Neural cell (in vitro differentiated cells): ENCODE results near the gene GPR183. TPM values are rescaled to one million over a fixed set of nuclear protein-coding genes. Genes with fewer than 3 reads are reported as not detected.

Experiments
- H2AFZ ChIP-seq: fragments of 200-600, 300-800 bp; sonication (generic), shearing (Covaris generic); 2 replicates; pipeline ENCODE4 v1.6.0; 2014; ENCODE audit warnings: low read depth, mild to moderate bottlenecking, antibody characterized with exemption, low read length, moderate library complexity
- H3F3A ChIP-seq: fragments of 200-600 bp; shearing (Covaris generic); 2 replicates; pipeline ENCODE4 v1.6.1; 2016; ENCODE audit warnings: mild to moderate bottlenecking, moderate library complexity, mixed read lengths, antibody characterized with exemption, low read length; ENCODE audit not compliant: insufficient read depth, poor library complexity, severe bottlenecking
- H3K27ac ChIP-seq: fragments of 200-600, 300-800 bp; sonication (generic), shearing (Covaris generic); 2 replicates; pipeline ENCODE4 v1.5.1; 2014; ENCODE audit warnings: mild to moderate bottlenecking, low read length, moderate library complexity
- H3K27me3 ChIP-seq: fragments of 300-800, 200-600 bp; sonication (generic), shearing (Covaris generic); 2 replicates; pipeline ENCODE4 v1.6.0; 2014; ENCODE audit warnings: mild to moderate bottlenecking, low read depth, low read length, moderate library complexity; ENCODE audit not compliant: insufficient read depth
- H3K36me3 ChIP-seq: fragments of 300-800, 200-600 bp; sonication (generic), shearing (Covaris generic); 2 replicates; pipeline ENCODE4 v1.5.1; 2014; ENCODE audit warnings: mild to moderate bottlenecking, antibody characterized with exemption, low read length, moderate library complexity; ENCODE audit not compliant: insufficient read depth
- H3K4me2 ChIP-seq: fragments of 300-800, 200-600 bp; sonication (generic), shearing (Covaris generic); 2 replicates; pipeline ENCODE4 v1.6.0; 2014; ENCODE audit warnings: mild to moderate bottlenecking, low read length
- H3K4me3 ChIP-seq: fragments of 300-800, 200-600 bp; sonication (generic), shearing (Covaris generic); 2 replicates; pipeline ENCODE4 v1.5.1; 2014; ENCODE audit warnings: mild to moderate bottlenecking, low read length, moderate library complexity
- H3K79me2 ChIP-seq: fragments of 200-600 bp; shearing (Covaris generic); replicated peaks from 2 replicates; pipeline ENCODE4 v1.6.0; 2014; ENCODE audit warnings: mild to moderate bottlenecking, low read length, moderate library complexity; ENCODE audit not compliant: insufficient read depth
- H3K9ac ChIP-seq: fragments of 300-800, 200-600 bp; sonication (generic), shearing (Covaris generic); 2 replicates; pipeline ENCODE4 v1.6.1; 2016; ENCODE audit warnings: mild to moderate bottlenecking, low read length, mixed read lengths
- H3K9me2 ChIP-seq: fragments of 200-600 bp; shearing (Covaris generic); 2 replicates; pipeline ENCODE4 v1.6.1; 2016; ENCODE audit warnings: mild to moderate bottlenecking, low read length, mixed read lengths; ENCODE audit not compliant: insufficient read depth
- H3K9me3 ChIP-seq: fragments of 200-600, 300-800 bp; sonication (generic), shearing (Covaris generic); 2 replicates; pipeline ENCODE4 v1.6.1; 2016; ENCODE audit warnings: mild to moderate bottlenecking, mixed run types, low read length, moderate library complexity, mixed read lengths
- H4K20me1 ChIP-seq: fragments of 200-600 bp; shearing (Covaris generic); 2 replicates; pipeline ENCODE4 v1.6.1; 2016; ENCODE audit warnings: mild to moderate bottlenecking, mixed run types; ENCODE audit not compliant: insufficient read depth
- CTCF ChIP-seq: fragments of 450-650 bp; IDR thresholded peaks from 2 replicates; pipeline ENCODE4 v1.5.1; 2014; ENCODE audit warnings: antibody characterized with exemption, mild to moderate bottlenecking, moderate library complexity; ENCODE audit not compliant: poor library complexity, severe bottlenecking
- EP300 ChIP-seq: fragments of 450-650 bp; conservative IDR thresholded peaks from 2 replicates; pipeline ENCODE4 v1.6.1; 2014; ENCODE audit warnings: antibody characterized with exemption, mild to moderate bottlenecking, moderate library complexity; ENCODE audit not compliant: poor library complexity, severe bottlenecking
- EZH2 ChIP-seq: fragments of 200-600, 300-800 bp; shearing (Covaris generic), sonication (generic); IDR thresholded peaks from 2 replicates; pipeline ENCODE4 v1.6.1; 2014; ENCODE audit warnings: antibody characterized with exemption, low read length, borderline replicate concordance, mild to moderate bottlenecking; ENCODE audit not compliant: insufficient read depth, poor library complexity, severe bottlenecking
- MXI1 ChIP-seq: fragments of 450-650 bp; conservative IDR thresholded peaks from 2 replicates; pipeline ENCODE4 v1.6.1; 2014; ENCODE audit warnings: antibody characterized with exemption, mild to moderate bottlenecking; ENCODE audit not compliant: poor library complexity, severe bottlenecking
- POLR2AphosphoS5 ChIP-seq: IDR thresholded peaks from 2 replicates; pipeline ENCODE4 v1.6.1; 2012
- RAD21 ChIP-seq: fragments of 450-650 bp; conservative IDR thresholded peaks from 2 replicates; pipeline ENCODE4 v1.6.1; 2014; ENCODE audit warnings: antibody characterized with exemption, mild to moderate bottlenecking, moderate library complexity
- REST ChIP-seq: IDR thresholded peaks from 2 replicates; pipeline ENCODE4 v1.6.1; 2012; ENCODE audit warnings: borderline replicate concordance
- SMC3 ChIP-seq: fragments of 450-650 bp; conservative IDR thresholded peaks from 2 replicates; pipeline ENCODE4 v1.6.1; 2014; ENCODE audit warnings: antibody characterized with exemption, mild to moderate bottlenecking, moderate library complexity; ENCODE audit not compliant: poor library complexity
- TAF1 ChIP-seq: IDR thresholded peaks from 2 replicates; pipeline ENCODE4 v1.6.1; 2012; ENCODE audit warnings: low read depth
- polyA plus RNA-seq: library from polyadenylated mRNA; depleted of rRNA; stranded (reverse); fragments of >200 nt; gene quantifications from 2 replicates; pipeline ENCODE4 v1.2.3, GENCODE V29; 2014

The GPR183 gene
- polyA plus RNA-seq, 1 donor from 2014 or later: not detected

GRCh38 chr13:99322297-99323103 is 15.3 kb upstream of the GPR183 start:
- H3K27me3 ChIP-seq: no peaks in the 10 kb centered on the region
- H3F3A ChIP-seq: no peaks in the 10 kb centered on the region
- H4K20me1 ChIP-seq: no peaks in the 10 kb centered on the region
- no peaks in the 10 kb centered on the region for H3K9me3 ChIP-seq
- TF ChIP-seq TAF1: no peak
- TF ChIP-seq MXI1: no peak
- TF ChIP-seq EZH2: no peak
- no peak for TF ChIP-seq CTCF
- no peak for TF ChIP-seq POLR2AphosphoS5
- no peak for TF ChIP-seq RAD21
- TF ChIP-seq EP300: no peak
- no peak for TF ChIP-seq SMC3
- H2AFZ ChIP-seq: no peak overlapping the region
- H3K4me2 ChIP-seq: no peak overlapping the region
- H3K4me3 ChIP-seq: no peak overlapping the region
- no peak overlapping the region for H3K27ac ChIP-seq
- no peaks in the 10 kb centered on the region for H3K36me3 ChIP-seq
- no peak overlapping the region for H3K9ac ChIP-seq
- H3K79me2 ChIP-seq: no peaks in the 10 kb centered on the region
- no peaks in the 10 kb centered on the region for H3K9me2 ChIP-seq

- Histone ChIP-seq H3K9me2 (no peaks in the 10 kb centered on the region), H3K9me3 (no peaks in the 10 kb centered on the region), H3K27ac (no peak overlapping the region), H3K27me3 (no peaks in the 10 kb centered on the region), H4K20me1 (no peaks in the 10 kb centered on the region), H3K4me2 (no peak overlapping the region), H3K9ac (no peak overlapping the region), H3K4me3 (no peak overlapping the region), H2AFZ (no peak overlapping the region), H3K79me2 (no peaks in the 10 kb centered on the region), H3K36me3 (no peaks in the 10 kb centered on the region), H3F3A (no peaks in the 10 kb centered on the region)
- TF ChIP-seq TAF1: no peak
- TF ChIP-seq SMC3: no peak
- TF ChIP-seq POLR2AphosphoS5: no peak
- no peak for TF ChIP-seq EP300
These were observed 14.5 kb upstream of the GPR183 start for GRCh38 chr13:99321709-99322108.

- no peak overlapping the region for H3K9ac ChIP-seq
- no peak overlapping the region for H3K27ac ChIP-seq
- H2AFZ ChIP-seq: no peak overlapping the region
- no peaks in the 10 kb centered on the region for H4K20me1 ChIP-seq
- no peaks in the 10 kb centered on the region for H3K27me3 ChIP-seq
- H3K9me3 ChIP-seq: no peaks in the 10 kb centered on the region
- no peak for TF ChIP-seq RAD21
- TF ChIP-seq EP300: no peak
- TF ChIP-seq REST: no peak
- TF ChIP-seq SMC3: no peak
- TF ChIP-seq TAF1: no peak
- no peak for TF ChIP-seq MXI1
- no peak for TF ChIP-seq CTCF
- TF ChIP-seq POLR2AphosphoS5: no peak
- TF ChIP-seq EZH2: no peak
- H3K4me2 ChIP-seq: no peak overlapping the region
- H3K36me3 ChIP-seq: no peaks in the 10 kb centered on the region
- no peaks in the 10 kb centered on the region for H3F3A ChIP-seq
- no peaks in the 10 kb centered on the region for H3K9me2 ChIP-seq
- no peak overlapping the region for H3K4me3 ChIP-seq
- no peaks in the 10 kb centered on the region for H3K79me2 ChIP-seq
These were observed 13.7 kb upstream of the GPR183 start for GRCh38 chr13:99320693-99321481.
